ENCODE data around the gene ZCCHC4.

The ZCCHC4 gene

DNA sequence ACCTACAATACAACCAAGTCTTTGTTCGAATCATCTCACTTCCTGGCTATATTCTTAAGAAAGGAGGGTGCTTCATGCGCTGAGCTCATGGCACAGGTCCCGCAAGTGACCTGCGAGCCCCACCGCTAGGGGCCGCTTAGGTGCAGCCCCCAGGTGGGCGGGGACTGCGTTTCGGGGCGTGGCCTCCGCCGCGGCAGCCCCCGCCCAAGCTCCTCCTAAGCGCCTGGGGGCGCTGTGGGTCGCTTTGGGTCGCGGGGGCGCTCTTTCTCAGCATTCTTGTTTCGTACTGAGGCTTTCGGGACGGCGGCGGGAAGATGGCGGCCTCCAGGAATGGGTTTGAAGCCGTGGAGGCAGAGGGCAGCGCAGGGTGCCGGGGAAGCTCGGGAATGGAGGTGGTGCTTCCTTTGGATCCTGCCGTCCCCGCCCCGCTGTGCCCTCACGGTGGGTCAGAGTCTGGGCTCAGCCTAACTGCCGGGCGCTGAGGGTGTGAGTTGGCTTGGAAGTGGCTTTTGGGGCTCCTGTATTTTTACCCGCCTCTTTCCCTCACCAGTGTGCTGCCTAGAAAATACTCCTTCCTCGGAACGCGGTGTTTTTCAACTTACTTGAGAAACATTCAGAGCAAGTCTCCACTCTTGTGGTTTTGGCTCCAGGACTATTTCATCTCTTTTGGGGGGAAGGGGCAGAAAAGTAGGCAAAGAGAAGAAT, at the start of gene ZCCHC4:
Gene ZCCHC4 (plus strand): TSS at position 279 of the 705 bp plus-strand sequence. CDS start 36 bp downstream, at position 315.
- peak; percentile 80 to 84 for DNase-seq (ENCODE audit: low read depth in 2 of 2)

- no peak for DNase-seq (ENCODE audit: low read depth in 2 of 2)
These were observed 40.7 kb upstream of the ZCCHC4 start for GRCh38 chr4:25271866-25272265.

DNA sequence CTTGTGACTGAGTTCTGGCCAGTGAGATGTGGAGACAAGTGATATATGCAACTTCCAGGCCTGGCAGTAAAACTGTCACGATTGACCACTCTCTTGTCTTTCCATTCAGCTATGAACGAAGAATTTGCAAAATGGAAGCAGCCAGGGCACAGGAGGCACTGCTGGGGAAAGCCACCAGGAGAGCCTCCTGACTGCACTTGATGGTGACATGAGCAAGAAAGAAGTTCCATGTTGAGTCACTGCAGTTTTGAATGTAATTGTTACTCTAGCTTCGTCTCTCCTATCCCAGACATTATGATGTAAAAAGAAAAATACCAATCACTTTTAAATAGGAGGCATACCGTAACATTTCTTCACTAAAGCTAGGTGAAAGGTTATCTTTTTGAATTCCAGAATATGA, 32.4 kb upstream of the ZCCHC4 start:
- DNase-seq (ENCODE audit: low read depth in 2 of 2) = no peak

- no peak for DNase-seq (ENCODE audit: low read depth in 2 of 2)
These were observed 28.6 kb upstream of the ZCCHC4 start for GRCh38 chr4:25283948-25284347.

- DNase-seq (ENCODE audit: low read depth in 2 of 2) = no peak
These were observed 28.1 kb upstream of the ZCCHC4 start for GRCh38 chr4:25284466-25284865.

DNA sequence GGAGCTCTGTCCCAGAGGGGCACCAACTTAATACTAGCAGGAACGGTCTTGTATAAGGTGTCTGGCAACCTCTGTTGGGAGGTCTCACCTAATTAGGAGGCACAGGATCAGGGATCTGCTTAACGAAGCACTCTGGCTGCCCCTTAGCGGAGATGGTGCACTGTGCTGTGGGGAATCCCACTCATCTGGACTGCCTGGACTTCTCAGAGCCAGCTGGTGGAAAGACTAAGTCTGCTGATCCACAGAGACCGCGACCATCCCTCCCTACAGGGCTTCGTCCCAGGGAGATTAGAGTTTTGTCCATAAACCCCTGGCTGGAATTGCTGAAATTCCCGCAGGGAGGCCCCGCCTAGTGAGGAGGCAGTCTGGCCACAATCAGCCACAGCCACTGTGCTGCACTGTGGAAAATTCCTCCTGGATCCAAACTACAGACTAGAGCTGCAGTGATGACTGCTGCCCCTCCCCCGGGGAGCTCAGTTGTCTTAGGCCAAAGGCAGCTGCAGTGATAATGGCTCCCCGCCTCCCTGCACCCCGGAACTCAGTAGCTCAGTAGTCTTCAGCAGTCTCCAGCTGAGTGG, 22.0 kb upstream of the ZCCHC4 start:
- DNase-seq (ENCODE audit: low read depth in 2 of 2) = no peak

DNA sequence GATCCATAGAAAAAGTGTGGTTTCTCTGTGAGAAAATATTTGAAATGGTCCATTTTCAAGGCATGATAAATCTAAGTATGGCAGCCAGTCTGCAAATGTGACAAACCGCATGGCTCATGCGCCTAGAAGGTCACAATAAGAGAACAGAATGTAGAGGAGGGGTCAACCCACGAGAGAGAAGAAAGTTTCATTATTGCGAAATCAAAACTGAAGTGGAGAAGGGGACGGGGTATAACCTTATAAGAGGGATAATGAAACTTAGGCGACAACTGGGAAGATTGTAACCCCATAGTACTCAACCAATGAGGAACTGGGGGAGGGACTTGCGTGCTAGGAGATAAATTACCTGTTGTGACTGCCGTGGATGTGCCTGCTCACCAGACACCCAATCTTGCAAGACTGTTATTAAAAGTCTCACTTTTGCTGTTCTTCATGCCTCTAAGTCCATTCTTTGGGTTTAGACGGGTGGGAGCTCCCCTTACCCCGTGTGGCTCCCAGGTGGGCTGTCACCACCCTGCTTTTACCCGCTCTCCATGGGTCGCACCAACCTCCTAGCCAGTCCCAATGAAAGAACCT, 21.3 kb upstream of the ZCCHC4 start:
- no peak for DNase-seq (ENCODE audit: low read depth in 2 of 2)

- no peak for DNase-seq (ENCODE audit: low read depth in 2 of 2)
These were observed 14.9 kb upstream of the ZCCHC4 start for GRCh38 chr4:25297528-25298242.

- no peak for DNase-seq (ENCODE audit: low read depth in 2 of 2)
These were observed 12.9 kb upstream of the ZCCHC4 start for GRCh38 chr4:25299476-25300203.

DNA sequence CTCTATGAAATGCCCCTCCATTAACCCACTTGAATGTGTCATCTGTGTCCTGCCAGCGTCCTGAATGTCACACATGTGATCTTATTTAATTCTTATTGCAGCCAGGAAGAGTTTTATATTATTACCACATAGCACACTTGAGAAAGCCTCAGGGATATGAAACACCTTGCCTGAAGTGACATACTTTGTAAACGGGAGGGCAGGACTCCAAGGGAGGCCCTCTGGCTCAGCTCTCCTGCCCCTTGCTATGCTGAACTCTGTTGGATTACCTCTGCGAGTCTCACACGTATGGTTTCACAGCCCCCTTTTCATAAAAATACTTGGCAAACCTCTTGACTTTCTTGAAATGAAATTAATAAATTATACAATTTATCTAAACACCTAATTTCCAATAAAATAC, 11.1 kb upstream of the ZCCHC4 start:
- no peak for DNase-seq (ENCODE audit: low read depth in 2 of 2)

DNA sequence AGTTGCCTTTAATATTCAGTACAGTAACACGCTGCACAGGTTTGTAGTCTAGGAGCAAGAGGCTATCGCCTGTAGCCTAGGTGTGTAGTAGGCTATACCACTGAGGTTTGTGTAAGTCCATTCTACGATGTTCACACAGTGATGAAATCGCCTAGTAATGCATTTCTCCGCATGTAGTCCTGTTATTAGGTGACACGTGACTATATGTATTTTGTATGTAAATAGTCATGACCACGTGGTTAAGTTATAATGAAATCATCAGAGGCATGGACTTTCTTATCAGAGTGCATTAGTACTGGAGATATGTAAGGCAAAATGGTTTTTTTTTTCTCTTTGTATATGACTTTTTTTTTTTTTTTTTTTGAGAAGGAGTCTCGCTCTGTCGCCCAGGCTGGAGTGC, 9.9 kb upstream of the ZCCHC4 start:
- DNase-seq (ENCODE audit: low read depth in 2 of 2) = no peak

GRCh38 chr4:25303578-25303977, 9.0 kb upstream of the ZCCHC4 start:
- DNase-seq (ENCODE audit: low read depth in 2 of 2) = no peak

GRCh38 chr4:25306518-25307057, 6.0 kb upstream of the ZCCHC4 start:
- DNase-seq (ENCODE audit: low read depth in 2 of 2) = no peak

DNA sequence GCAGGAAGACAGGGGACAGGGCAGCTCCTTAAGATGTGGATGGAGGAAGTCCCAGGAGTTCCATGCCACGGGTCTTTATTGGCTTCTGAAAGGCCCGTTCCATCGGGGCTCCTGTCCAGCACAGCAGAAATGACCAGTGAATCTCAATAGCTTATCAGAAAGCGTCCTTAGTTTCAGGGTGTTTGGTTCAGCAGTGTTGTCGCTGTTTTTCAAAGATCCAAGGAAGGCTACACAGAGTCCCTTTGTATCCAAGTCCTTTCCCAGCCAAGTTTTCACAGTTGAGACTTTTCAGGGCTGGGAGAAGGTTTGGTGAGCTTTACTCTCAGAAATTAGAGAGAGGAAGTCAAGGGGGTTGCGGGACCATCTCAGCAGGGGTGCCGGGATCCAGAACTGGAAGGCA, 5.0 kb upstream of the ZCCHC4 start:
- no peak for DNase-seq (ENCODE audit: low read depth in 2 of 2)

DNA sequence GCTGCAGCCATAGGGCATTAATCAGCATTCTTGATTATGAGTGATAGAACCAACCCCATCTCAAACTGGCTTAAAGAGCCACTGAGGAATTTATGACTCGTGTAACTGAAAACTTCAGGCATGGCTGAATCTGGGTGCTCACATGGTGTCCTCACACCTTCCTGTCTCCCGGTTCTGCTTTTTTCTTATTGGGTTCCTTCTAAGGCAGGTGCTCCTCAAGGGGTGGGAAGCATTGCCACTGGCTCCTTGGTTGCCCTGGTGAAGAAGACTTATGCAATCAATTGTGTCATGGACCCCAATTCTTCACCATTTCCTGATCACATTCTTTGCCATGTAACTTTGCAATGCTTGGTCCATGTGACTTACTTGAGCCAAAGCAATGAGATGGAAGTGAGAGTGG, 4.3 kb upstream of the ZCCHC4 start:
- no peak for DNase-seq (ENCODE audit: low read depth in 2 of 2)

GRCh38 chr4:25308761-25309160, 3.8 kb upstream of the ZCCHC4 start:
- no peak for DNase-seq (ENCODE audit: low read depth in 2 of 2)

GRCh38 chr4:25310066-25310802, 2.3 kb upstream of the ZCCHC4 start:
- DNase-seq (ENCODE audit: low read depth in 2 of 2) = no peak

- no peak for DNase-seq (ENCODE audit: low read depth in 2 of 2)
These were observed 1.8 kb upstream of the ZCCHC4 start for GRCh38 chr4:25310803-25311166.

- no peak for DNase-seq (ENCODE audit: low read depth in 2 of 2)
These were observed 774 bp downstream of the ZCCHC4 start for GRCh38 chr4:25313201-25313895.

DNA sequence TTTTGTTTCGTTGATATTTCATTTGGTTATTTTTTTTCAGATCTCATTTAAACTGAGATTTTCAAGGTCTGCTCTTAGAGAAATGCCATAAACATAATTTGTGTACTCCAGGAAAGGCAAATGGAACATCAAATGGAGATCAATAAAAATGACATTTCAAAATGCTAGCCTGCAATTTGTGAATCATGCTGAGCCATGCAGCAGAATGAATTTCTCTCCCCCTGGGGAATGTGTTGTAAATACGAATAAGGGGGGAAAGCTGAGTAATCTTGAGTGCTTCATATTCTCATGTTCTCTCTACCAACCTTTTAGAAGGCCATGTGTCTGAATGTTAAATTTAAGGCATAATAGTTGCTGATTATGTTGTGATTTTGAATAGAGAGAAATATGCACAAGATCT, 7.8 kb downstream of the ZCCHC4 start:
- no peak for DNase-seq (ENCODE audit: low read depth in 2 of 2)

DNA sequence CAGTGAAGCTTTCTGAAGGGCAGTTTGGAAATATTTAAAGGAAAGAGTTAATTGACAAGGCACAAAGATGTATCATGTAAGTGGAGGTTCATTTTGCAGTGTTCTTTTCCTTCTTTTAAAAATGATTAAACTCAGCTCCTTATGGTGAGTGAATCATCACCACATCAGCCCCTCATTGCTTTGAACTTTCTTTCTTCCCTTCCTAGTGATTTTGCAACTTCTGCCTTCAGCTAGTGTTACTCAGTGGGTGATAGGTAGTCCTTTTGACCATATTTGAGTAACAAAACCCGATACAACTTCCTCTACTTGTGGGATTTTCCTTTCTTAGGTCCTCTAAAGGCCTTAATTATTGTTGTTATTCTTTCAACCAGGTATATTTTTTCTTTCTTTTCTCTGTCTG, 8.2 kb downstream of the ZCCHC4 start:
- DNase-seq (ENCODE audit: low read depth in 2 of 2) = no peak

Measured in stimulated activated CD8-positive, alpha-beta memory T cell treated with anti-CD3 and anti-CD28 coated beads, Interleukin-7, amount 100 ng/mL, for 1 hour (primary cell).